Endometrial microvascular endothelial cells (primary cell): ENCODE data around the gene ZNF609. TPM values are rescaled to one million over a fixed set of nuclear protein-coding genes. Genes with fewer than 3 reads are reported as not detected.
"Not testable (repeated sequence)": the region's sequence is repeated elsewhere in the genome, so short reads cannot be mapped to it uniquely, and the experiment has no call there.

ENCODE experiments used
- in situ Hi-C: cut with HindIII; loops from 2 replicates; pipeline ENCODE4 v1.10.0; 2017; ENCODE audit warnings: low sequenced_read_pairs, low pct_unique_long_range_greater_than_20kb; ENCODE audit errors: inconsistent ontology term
- total RNA-seq: library from RNA; depleted of rRNA; stranded (reverse); fragments of >200 nt; gene quantifications from one replicate; pipeline ENCODE4 v1.2.3, GENCODE V29; 2015; ENCODE audit errors: inconsistent ontology term

The ZNF609 gene
- total RNA-seq, 1 donor from 2014 or later: 21.0 TPM

DNA sequence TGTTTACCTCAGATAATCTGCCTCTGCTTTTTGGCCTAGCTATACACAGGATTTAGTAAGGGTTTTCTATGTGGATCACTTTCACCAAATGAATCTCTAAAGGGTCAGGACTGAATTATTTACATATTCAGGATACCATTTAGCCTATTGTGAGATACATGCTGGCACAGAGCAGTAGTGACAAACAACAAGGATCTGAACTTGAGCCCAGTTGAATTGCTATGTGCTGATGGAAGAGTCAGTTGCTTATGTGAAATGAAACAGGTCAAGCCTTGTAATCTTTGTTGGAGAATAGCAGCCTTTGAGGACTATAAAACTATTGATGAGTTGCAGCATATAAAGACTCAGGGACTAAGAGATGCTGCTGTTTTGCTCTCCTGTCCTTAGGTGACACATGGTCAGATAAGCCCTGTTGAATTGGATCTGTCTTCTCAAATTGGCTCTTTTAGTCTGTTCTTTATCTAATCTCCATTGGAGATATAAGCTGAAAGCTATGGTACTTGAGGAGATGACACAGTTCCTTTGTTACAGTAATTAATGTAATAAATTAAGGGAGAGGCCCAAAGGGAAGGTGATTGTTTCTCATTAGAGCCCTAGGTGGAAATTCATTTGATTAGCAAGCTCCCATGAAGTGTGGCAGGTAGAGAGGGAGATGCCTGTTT lies 30.4 kb downstream of the ZNF609 start:
- in situ Hi-C loops: no loop called here

- in situ Hi-C loops: no loop called here
Measured at GRCh38 chr15:64493641-64494040, 33.3 kb downstream of the ZNF609 start.

- in situ Hi-C loops: not testable (repeated sequence)
Measured at GRCh38 chr15:64495968-64496367, 35.6 kb downstream of the ZNF609 start.

GRCh38 chr15:64500695-64501395 lies 40.5 kb downstream of the ZNF609 start:
- in situ Hi-C loops: no loop called here

GRCh38 chr15:64501396-64501715 lies 41.0 kb downstream of the ZNF609 start:
- in situ Hi-C loops: no loop called here

GRCh38 chr15:64502151-64502550 lies 41.8 kb downstream of the ZNF609 start:
- in situ Hi-C loops: no loop called here

DNA sequence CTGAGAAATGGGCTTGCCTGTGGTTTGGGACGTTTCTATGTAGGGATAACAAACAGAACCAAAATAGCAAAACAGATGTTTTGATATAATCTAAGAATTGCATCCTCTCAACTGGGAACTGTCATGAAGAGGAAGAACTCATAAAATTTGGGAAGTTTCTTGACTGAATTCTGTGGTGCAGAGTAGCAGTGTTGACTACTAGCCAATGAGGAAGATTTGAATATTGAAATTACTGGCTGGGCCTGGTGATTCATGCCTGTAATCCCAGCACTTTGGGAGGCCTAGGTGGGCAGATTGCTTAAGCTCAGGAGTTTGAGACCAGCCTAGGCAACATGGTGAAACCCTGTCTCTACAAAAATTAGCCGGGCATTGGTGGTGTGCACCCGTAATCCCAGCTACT lies 42.2 kb downstream of the ZNF609 start:
- in situ Hi-C loops: no loop called here

GRCh38 chr15:64503197-64503596 lies 42.8 kb downstream of the ZNF609 start:
- in situ Hi-C loops: no loop called here

DNA sequence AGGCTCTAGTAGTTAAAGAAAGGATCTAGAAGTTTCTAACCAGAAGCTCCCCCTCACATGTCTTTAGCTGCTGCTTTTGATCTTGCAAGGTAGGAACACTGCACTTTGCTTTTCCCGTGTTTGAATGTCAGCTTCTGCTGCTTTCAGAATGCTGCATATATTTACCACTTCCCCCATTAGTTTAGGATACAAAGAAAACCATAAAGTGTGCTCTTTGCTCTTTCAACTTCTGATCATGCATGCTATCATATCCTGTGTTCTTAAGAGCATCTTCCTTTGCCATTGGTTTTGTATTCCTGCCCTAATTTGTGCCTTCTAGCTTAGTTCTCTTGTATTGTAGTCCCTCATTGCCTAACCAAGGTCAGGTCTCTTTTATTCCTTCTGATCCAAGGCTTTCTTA lies 43.3 kb downstream of the ZNF609 start:
- in situ Hi-C loops: no loop called here

- in situ Hi-C loops: no loop called here
Measured at GRCh38 chr15:64507293-64507802, 47.0 kb downstream of the ZNF609 start.

GRCh38 chr15:64507845-64508244 lies 47.5 kb downstream of the ZNF609 start:
- in situ Hi-C loops: no loop called here

DNA sequence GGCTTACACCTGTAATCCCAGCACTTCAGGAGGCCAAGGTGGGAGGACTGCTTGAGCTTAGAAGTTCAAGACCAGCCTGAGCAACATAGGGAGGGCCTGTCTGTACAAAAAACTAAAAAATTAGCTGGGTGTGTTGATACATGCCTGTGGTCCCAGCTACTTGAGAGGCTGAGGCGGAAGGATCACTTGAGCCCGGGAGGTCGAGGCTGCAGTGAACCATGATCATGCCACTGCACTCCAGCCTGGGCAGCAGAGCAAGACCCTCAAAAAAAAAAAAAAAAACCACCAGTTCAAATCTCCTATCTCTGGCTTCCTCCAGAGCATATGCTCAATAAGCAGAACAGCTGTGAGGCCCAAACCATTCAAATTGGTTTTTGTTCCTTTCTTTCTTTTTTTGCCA lies 53.4 kb downstream of the ZNF609 start:
- in situ Hi-C loops: no loop called here

DNA sequence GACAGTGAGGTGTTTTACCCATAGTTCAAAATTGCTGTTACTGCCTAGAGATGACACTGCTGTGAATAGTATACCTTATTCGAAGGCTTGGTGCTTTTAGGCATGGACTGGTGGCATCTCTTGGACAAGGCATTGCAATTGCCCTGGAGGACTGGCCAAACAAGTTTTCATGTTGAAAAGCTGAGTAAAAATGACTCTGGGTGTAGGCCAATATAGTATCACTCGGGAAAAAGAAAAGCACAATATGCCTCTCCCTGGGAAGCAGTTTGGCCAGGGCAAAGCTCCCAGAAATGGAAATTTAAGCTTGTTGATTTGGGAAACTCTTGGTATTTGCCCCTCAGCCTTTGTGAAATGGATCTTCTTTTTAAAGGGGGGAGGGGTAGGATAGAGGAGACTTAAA lies 54.8 kb downstream of the ZNF609 start:
- in situ Hi-C loops: no loop called here

- in situ Hi-C loops: no loop called here
Measured at GRCh38 chr15:64515825-64516224, 55.4 kb downstream of the ZNF609 start.

DNA sequence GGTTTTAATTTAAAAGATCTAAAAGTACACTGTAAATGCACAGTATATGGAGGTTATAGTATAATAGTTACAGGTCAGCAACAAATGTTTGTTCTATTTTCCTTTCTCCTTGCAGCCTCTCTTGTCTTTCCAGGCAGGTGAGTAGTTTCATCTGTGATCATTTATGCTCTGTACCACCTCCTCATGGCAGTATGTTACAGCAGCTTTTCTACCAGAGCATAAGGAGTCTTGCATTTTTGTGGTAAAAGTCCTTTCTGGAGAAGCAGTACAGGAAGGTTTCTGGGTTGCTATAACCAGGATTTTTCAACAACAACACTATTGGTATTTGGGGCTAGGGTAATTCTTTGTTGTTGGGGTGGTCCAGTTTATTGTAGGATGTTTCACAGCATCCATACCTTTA lies 59.5 kb downstream of the ZNF609 start:
- in situ Hi-C loops: no loop called here

- in situ Hi-C loops: no loop called here
Measured at GRCh38 chr15:64521201-64521600, 60.8 kb downstream of the ZNF609 start.

- in situ Hi-C loops: no loop called here
Measured at GRCh38 chr15:64521726-64522164, 61.4 kb downstream of the ZNF609 start.

- in situ Hi-C loops: no loop called here
Measured at GRCh38 chr15:64522226-64522823, 61.9 kb downstream of the ZNF609 start.

- in situ Hi-C loops: no loop called here
Measured at GRCh38 chr15:64523240-64523639, 62.9 kb downstream of the ZNF609 start.

GRCh38 chr15:64524778-64525177 lies 64.4 kb downstream of the ZNF609 start:
- in situ Hi-C loops: no loop called here
